K562 (cell line): Measurements from ENCODE around the gene PHYH. TPM values are rescaled to one million over a fixed set of nuclear protein-coding genes. Genes with fewer than 3 reads are reported as not detected.

Experiments used
- BCOR ChIP-seq: fragments of 450-650 bp; IDR thresholded peaks from 2 replicates; pipeline ENCODE4 v1.6.1; 2016
- BDP1 ChIP-seq: IDR thresholded peaks from 3 replicates; pipeline ENCODE4 v1.6.1; 2011; ENCODE audit not compliant: insufficient read length, insufficient read depth
- CREM ChIP-seq: IDR thresholded peaks from 2 replicates; pipeline ENCODE4 v1.6.1; 2014; ENCODE audit warnings: antibody characterized with exemption, low read depth
- CUX1 ChIP-seq: fragments of 200-800 bp; sonication (Bioruptor generic); IDR thresholded peaks from 2 replicates; pipeline ENCODE4 v1.6.1; 2016; ENCODE audit warnings: missing genetic modification characterization, missing compliant biosample characterization
- EP400 ChIP-seq: fragments of 450-650 bp; IDR thresholded peaks from 2 replicates; pipeline ENCODE4 v1.6.1; 2017; ENCODE audit warnings: antibody characterized with exemption, mild to moderate bottlenecking, moderate library complexity
- MLLT1 ChIP-seq, 2 experiments: fragments of 450-650 bp; IDR thresholded peaks; 2 replicates each; pipeline ENCODE4 v1.6.1; 2016
- POLR2G ChIP-seq: fragments of 200-400 bp; formaldehyde crosslinking; IDR thresholded peaks from 2 replicates; pipeline ENCODE4 v1.6.1; 2017; ENCODE audit warnings: low read depth, mild to moderate bottlenecking, antibody characterized with exemption, low read length, moderate library complexity
- THAP12 ChIP-seq: fragments of 250-450 bp; sonication (Bioruptor Pico); IDR thresholded peaks from 2 replicates; pipeline ENCODE4 v1.9.0; 2021; ENCODE audit warnings: mild to moderate bottlenecking, inconsistent platforms
- ZKSCAN1 ChIP-seq: fragments of 150-350 bp; IDR thresholded peaks from 2 replicates; pipeline ENCODE4 v1.6.1; 2016; ENCODE audit warnings: low read depth, low read length
- polyA plus RNA-seq, 8 experiments: library from polyadenylated mRNA; depleted of rRNA in 4 of 8; stranded (reverse) in 5 of 8; unstranded in 3 of 8; fragments of >200 nt; fragmentation: Nextera tagmentation in 2 of 8; fragmentation: Illumina TruSeq in 1 of 8; extraction: Ambion mirVana in 2 of 8; extraction: Trizol in 1 of 8; gene quantifications; 2 replicates each; pipeline versions ENCODE4 v1.2.1 to v1.2.3, GENCODE V29; 2011 to 2014; ENCODE audit warnings: inconsistent platforms in 1 of 8, missing spikeins in 1 of 8
- total RNA-seq, 7 experiments: library from RNA; depleted of rRNA in 6 of 7; stranded (reverse); fragments of >200 nt in 6 of 7; fragmentation: Illumina TruSeq in 2 of 7; extraction: Trizol in 2 of 7; gene quantifications; 2 replicates each; pipeline versions ENCODE4 v1.2.1 to v1.2.3, GENCODE V29; 2011 to 2021; ENCODE audit warnings: low replicate concordance in 1 of 7
- TF ChIP-seq, protein P1 (sequence below): IDR thresholded peaks from 2 replicates; pipeline ENCODE4 v1.6.1; 2011; ENCODE audit not compliant: insufficient read length; ENCODE audit errors: extremely low read depth

The PHYH gene
- total and polyA plus RNA-seq, 9 of the 15 experiments (the other 6 are each of a cell fraction or from before 2014, with no cell fraction given) = 3.8 to 6.9 (median 5.7) TPM

GRCh38 chr10:13299437-13300287 is at the start of gene PHYH (continued):
- TF ChIP-seq CUX1 (CRISPR knock-in tag) (0 out of 2 replicates have a peak, but pooled peaks have one; percentile 52), MLLT1 (IDR thresholded peaks at IDR 0.05) (no peak), BDP1 (no peak), POLR2G (peak; percentile 88), ZKSCAN1 (no peak), CREM (peak; percentile 16; the same call in 1 of the 2 replicates), BCOR (peak; percentile 70; the same call in 1 of the 2 replicates), THAP12 (CRISPR knock-in tag) (0 out of 2 replicates have a peak, but pooled peaks have one; percentile 41), EP400 (peak; percentile 42; the same call in 1 of the 2 replicates)
- TF ChIP-seq, protein P1, sequence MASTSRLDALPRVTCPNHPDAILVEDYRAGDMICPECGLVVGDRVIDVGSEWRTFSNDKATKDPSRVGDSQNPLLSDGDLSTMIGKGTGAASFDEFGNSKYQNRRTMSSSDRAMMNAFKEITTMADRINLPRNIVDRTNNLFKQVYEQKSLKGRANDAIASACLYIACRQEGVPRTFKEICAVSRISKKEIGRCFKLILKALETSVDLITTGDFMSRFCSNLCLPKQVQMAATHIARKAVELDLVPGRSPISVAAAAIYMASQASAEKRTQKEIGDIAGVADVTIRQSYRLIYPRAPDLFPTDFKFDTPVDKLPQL = no peak
